Sigmoid colon (tissue), 7 donors: ENCODE results near the gene SELENBP1. TPM values are rescaled to one million over a fixed set of nuclear protein-coding genes. Genes with fewer than 3 reads are reported as not detected.

Experiments
- DNase-seq: peaks from one replicate; pipeline ENCODE4 v3.0.0-alpha.2; 2019
- H3K27ac ChIP-seq, 4 donors: fragments of 200-600 bp; sonication (generic); one replicate each; pipeline ENCODE4 v1.5.1; 2016 to 2019; ENCODE audit warnings: mild to moderate bottlenecking in 1 of 4
- H3K27me3 ChIP-seq, 3 donors: fragments of 200-600 bp; sonication (generic); one replicate each; pipeline ENCODE4 v1.5.1; 2019; ENCODE audit warnings: mild to moderate bottlenecking in 1 of 3
- H3K36me3 ChIP-seq, 4 donors: fragments of 200-600 bp; sonication (generic); one replicate each; pipeline ENCODE4 v1.5.1; 2016 to 2019
- H3K4me1 ChIP-seq, 4 donors: fragments of 200-600 bp; sonication (generic); one replicate each; pipeline ENCODE4 v1.5.1; 2017 to 2019
- H3K4me3 ChIP-seq, 4 donors: fragments of 200-600 bp; sonication (generic); one replicate each; pipeline ENCODE4 v1.5.1; 2017 to 2019; ENCODE audit warnings: mild to moderate bottlenecking in 2 of 4, moderate library complexity in 1 of 4
- H3K9me3 ChIP-seq, 4 donors: fragments of 200-600 bp in 3 of 4; sonication (generic) in 3 of 4; one replicate each; pipeline versions ENCODE4 v1.5.1 to v1.6.1; 2013 to 2019
- CTCF ChIP-seq, 4 experiments: fragments of 450-650 bp in 3 of 4; fragments of 200-600 bp in 1 of 4; IDR thresholded peaks; one replicate each; pipeline ENCODE4 v1.5.1; 2016 to 2019; ENCODE audit warnings: antibody characterized with exemption in 4 of 4, mild to moderate bottlenecking in 3 of 4, moderate library complexity in 2 of 4
- EP300 ChIP-seq, 4 donors: sonication (generic); formaldehyde crosslinking; IDR thresholded peaks; one replicate each; pipeline ENCODE4 v1.6.1; 2017; ENCODE audit warnings: antibody characterized with exemption in 4 of 4
- POLR2A ChIP-seq, 2 donors: fragments of 450-650 bp; IDR thresholded peaks; one replicate each; pipeline ENCODE4 v1.6.1; 2016; ENCODE audit warnings: antibody characterized with exemption in 2 of 2, mild to moderate bottlenecking in 2 of 2, moderate library complexity in 2 of 2
- POLR2AphosphoS5 ChIP-seq, 4 donors: sonication (generic); formaldehyde crosslinking; IDR thresholded peaks; one replicate each; pipeline ENCODE4 v1.6.1; 2017; ENCODE audit warnings: antibody characterized with exemption in 4 of 4
- WGBS, 2 donors: extraction: QIAGEN DNeasy Blood & Tissue Kit; methylation state at CpG; one replicate each; pipeline ENCODE4 v1.1.7; 2013; 5-methylcytosine and 5-hydroxymethylcytosine counted together
- intact Hi-C: fragments of 100-400 bp; cut with DNase I; formaldehyde crosslinking; loops from one replicate; pipeline ENCODE4 v1.15.1; 2023
- polyA plus RNA-seq, 3 donors: library from polyadenylated mRNA; stranded (reverse); fragments of 200-250 nt; gene quantifications; one replicate each; pipeline ENCODE4 v1.2.3, GENCODE V29; 2013
- total RNA-seq, 4 donors: library from RNA; depleted of rRNA; stranded (reverse); fragments of >200 nt; gene quantifications; one replicate each; pipeline ENCODE4 v1.1.0, GENCODE V29; 2016
- donor health status: healthy with polysubstance abuse.
- donor health status: Bipolar disorder and iron deficiency.
- donor health status: healthy.

Gene SELENBP1
- total and polyA plus RNA-seq, 7 donors, result 95.8 to 1,051 (median 142) TPM

- DNase-seq, result no peak
- TF ChIP-seq CTCF (IDR thresholded peaks at IDR 0.05) (no peak), POLR2A (IDR thresholded peaks at IDR 0.05) (no peak), EP300 (IDR thresholded peaks at IDR 0.05) (no peak), POLR2AphosphoS5 (IDR thresholded peaks at IDR 0.05) (no peak)
- intact Hi-C loops, result loop anchor here (2.0 to 5.0 kb wide), 4 partner anchors 13 to 131 kb away; partner anchors contain the start of genes PIP5K1A, PSMB4 and ZNF687
Measured at GRCh38 chr1:151327903-151328674, 44.4 kb downstream of the SELENBP1 start.

GRCh38 chr1:151327223-151327902, 45.1 kb downstream of the SELENBP1 start, which contains the start of gene PI4KB:
PI4KB (minus strand) TSS chr1:151327416; CDS start chr1:151316481, 10,935 bp downstream.
- intact Hi-C loops, result loop anchor here (2.0 to 5.0 kb wide), 4 partner anchors 13 to 130 kb away; partner anchors contain the start of genes PIP5K1A, PSMB4 and ZNF687

More at GRCh38 chr1:151327903-151328674, 44.4 kb downstream of the SELENBP1 start:
- Histone ChIP-seq H3K27ac (peak overlapping the region; percentile 86 to 95 (median 93)), H3K36me3 (peaks cover 0 to 18% (median 8%) of the 10 kb centered on the region in 4 donors), H3K4me1 (peaks cover 0 to 37% (median 33%) of the 10 kb centered on the region in 4 donors), H3K9me3 (no peaks in the 10 kb centered on the region), H3K4me3 (peak overlapping the region; percentile 71 to 90 (median 80)), H3K27me3 (no peaks in the 10 kb centered on the region)
- 10 to 24% methylated on average over 34 of the region's 34 CpGs for WGBS, 2 donors

GRCh38 chr1:151326619-151327222, 45.8 kb downstream of the SELENBP1 start:
- Histone ChIP-seq H3K36me3 (peaks cover 0 to 30% (median 8%) of the 10 kb centered on the region in 4 donors), H3K4me3 (peak overlapping the region; percentile 71 to 90 (median 80)), H3K27ac (peak overlapping the region; percentile 86 to 95 (median 93)), H3K9me3 (no peaks in the 10 kb centered on the region), H3K4me1 (peaks cover 0 to 37% (median 33%) of the 10 kb centered on the region in 4 donors), H3K27me3 (no peaks in the 10 kb centered on the region)
- peak; percentile 76 for DNase-seq
- intact Hi-C loops, result loop anchor here (2.0 to 5.0 kb wide), 4 partner anchors 14 to 129 kb away; partner anchors contain the start of genes PIP5K1A, PSMB4 and ZNF687
- 1 to 3% methylated on average over 12 of the region's 12 CpGs for whole genome bisulfite sequencing, 2 donors
- TF ChIP-seq POLR2AphosphoS5 (IDR thresholded peaks at IDR 0.05), result no peak
- no peak for TF ChIP-seq EP300 (IDR thresholded peaks at IDR 0.05)
- TF ChIP-seq POLR2A (IDR thresholded peaks at IDR 0.05), result no peak
- TF ChIP-seq CTCF (IDR thresholded peaks at IDR 0.05), result no peak

More at GRCh38 chr1:151327223-151327902, 45.1 kb downstream of the SELENBP1 start, which contains the start of gene PI4KB:
- no peaks in the 10 kb centered on the region for H3K27me3 ChIP-seq
- no peaks in the 10 kb centered on the region for H3K9me3 ChIP-seq
- 0% methylated on average over 40 of the region's 40 CpGs for WGBS, 2 donors
- TF ChIP-seq CTCF (IDR thresholded peaks at IDR 0.05) (no peak), POLR2A (IDR thresholded peaks at IDR 0.05) (peak in 1 of 2 donors; percentile 7), POLR2AphosphoS5 (IDR thresholded peaks at IDR 0.05) (peak; percentile 39 to 88 (median 66)), EP300 (IDR thresholded peaks at IDR 0.05) (no peak)
- DNase-seq, result peak; percentile 97
- peak within 1 kb of the TSS; percentile 71 to 90 (median 80) for H3K4me3 ChIP-seq
- peak within 1 kb of the TSS; percentile 86 to 95 (median 93) for H3K27ac ChIP-seq
- H3K4me1 ChIP-seq, result peaks cover 0 to 37% (median 33%) of the 10 kb centered on the region in 4 donors
- H3K36me3 ChIP-seq, result peaks cover 0 to 25% (median 8%) of the 10 kb centered on the region in 4 donors
